ENCODE data around the gene POR.

Gene POR

DNA sequence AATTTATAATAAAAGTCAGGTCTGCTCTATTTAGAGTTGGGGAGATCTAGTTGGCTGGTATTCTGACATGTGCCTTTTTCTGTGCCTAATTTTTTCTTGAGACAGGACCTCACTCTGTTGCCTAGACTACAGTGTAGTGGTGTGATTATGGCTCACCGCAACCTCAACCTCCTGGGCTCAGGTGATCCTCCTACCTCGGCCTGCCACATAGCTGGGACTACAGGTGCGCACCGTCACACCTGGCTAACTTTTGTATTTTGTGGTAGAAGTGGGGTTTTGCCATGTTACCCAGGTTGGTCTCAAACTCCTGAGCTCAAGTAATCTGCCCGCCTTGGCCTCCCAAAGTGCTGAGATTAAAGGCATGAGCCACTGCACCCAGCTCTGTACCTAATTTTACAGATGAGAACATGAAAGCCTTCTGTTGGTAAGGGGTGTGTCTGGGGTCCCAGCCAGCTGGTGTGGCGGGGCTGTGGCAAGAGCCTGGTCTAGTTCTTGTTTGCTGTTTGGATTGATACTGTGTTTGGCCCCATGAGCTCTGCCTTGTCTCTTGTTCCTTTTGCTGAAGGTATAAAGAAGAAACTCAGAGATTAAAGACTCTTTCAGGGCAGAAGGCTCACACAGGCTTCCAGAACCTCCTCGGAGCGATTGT, 31.4 kb downstream of the POR start:
- no peaks in the 10 kb centered on the region for H4K20me1 ChIP-seq (ENCODE audit: insufficient read depth, low read length)

DNA sequence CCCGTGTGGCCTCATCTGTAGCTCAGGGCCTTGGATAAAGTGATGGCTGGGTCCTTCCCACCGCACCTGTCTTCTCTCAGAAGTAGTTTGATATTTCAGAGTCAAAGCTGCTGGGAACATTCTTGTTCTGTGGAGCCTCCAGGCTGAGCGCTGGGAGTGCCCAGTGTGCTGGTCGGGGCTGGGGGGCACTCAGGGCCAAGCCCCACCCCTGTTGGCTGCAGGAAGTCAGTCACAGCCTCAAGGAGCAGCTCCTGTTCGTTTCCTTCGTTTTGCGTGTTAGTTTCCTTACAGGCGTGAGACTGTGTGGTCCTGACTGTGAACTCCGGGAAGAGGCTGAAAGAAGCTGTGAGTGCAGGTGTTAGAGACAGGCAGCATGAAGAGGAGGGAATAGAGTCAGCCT, 33.2 kb downstream of the POR start:
- H3K27ac ChIP-seq (ENCODE audit: low read length), result no peak overlapping the region
- H3K27me3 ChIP-seq (replicated peaks; ENCODE audit: insufficient read depth, low read length), result no peaks in the 10 kb centered on the region
- no peaks in the 10 kb centered on the region for H3K9me2 ChIP-seq (replicated peaks; ENCODE audit: insufficient read depth, low read length)
- H3F3A ChIP-seq (ENCODE audit: insufficient read depth, low read length), result no peaks in the 10 kb centered on the region
- no peak overlapping the region for H3K4me3 ChIP-seq (ENCODE audit: low read length)
- H2AFZ ChIP-seq (ENCODE audit: low read length), result no peak overlapping the region
- no peak overlapping the region for H3K9ac ChIP-seq (ENCODE audit: low read length)
- no peaks in the 10 kb centered on the region; the same call in 1 of the 2 replicates for H3K36me3 ChIP-seq (replicated peaks; ENCODE audit: insufficient read depth, low read length)
- no peak for TF ChIP-seq EZH2phosphoT487 (IDR thresholded peaks at IDR 0.05; ENCODE audit: low read length)
- TF ChIP-seq, protein P1, sequence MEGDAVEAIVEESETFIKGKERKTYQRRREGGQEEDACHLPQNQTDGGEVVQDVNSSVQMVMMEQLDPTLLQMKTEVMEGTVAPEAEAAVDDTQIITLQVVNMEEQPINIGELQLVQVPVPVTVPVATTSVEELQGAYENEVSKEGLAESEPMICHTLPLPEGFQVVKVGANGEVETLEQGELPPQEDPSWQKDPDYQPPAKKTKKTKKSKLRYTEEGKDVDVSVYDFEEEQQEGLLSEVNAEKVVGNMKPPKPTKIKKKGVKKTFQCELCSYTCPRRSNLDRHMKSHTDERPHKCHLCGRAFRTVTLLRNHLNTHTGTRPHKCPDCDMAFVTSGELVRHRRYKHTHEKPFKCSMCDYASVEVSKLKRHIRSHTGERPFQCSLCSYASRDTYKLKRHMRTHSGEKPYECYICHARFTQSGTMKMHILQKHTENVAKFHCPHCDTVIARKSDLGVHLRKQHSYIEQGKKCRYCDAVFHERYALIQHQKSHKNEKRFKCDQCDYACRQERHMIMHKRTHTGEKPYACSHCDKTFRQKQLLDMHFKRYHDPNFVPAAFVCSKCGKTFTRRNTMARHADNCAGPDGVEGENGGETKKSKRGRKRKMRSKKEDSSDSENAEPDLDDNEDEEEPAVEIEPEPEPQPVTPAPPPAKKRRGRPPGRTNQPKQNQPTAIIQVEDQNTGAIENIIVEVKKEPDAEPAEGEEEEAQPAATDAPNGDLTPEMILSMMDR (IDR thresholded peaks at IDR 0.05; ENCODE audit: low read length), result no peak
- TF ChIP-seq EZH2 (optimal IDR thresholded peaks at IDR 0.05; ENCODE audit: low read depth, low read length), result no peak
- no peaks in the 10 kb centered on the region for H4K20me1 ChIP-seq (ENCODE audit: insufficient read depth, low read length)
- 0 out of 2 replicates have a peak, but pooled peaks cover 4% of the 10 kb centered on the region for H3K79me2 ChIP-seq (ENCODE audit: low read length)
- H3K9me3 ChIP-seq (replicated peaks; ENCODE audit: insufficient read depth, low read length), result no peaks in the 10 kb centered on the region
- H3K4me1 ChIP-seq (ENCODE audit: low read length), result no peaks in the 10 kb centered on the region
- DNase-seq, result no peak
- no peak overlapping the region for H3K4me2 ChIP-seq (ENCODE audit: low read depth, low read length)

More for the DNA sequence above, 31.4 kb downstream of the POR start:
- Histone ChIP-seq H3K4me2 (ENCODE audit: low read depth, low read length) (no peak overlapping the region), H3K4me3 (ENCODE audit: low read length) (no peak overlapping the region), H2AFZ (ENCODE audit: low read length) (no peak overlapping the region), H3K27me3 (replicated peaks; ENCODE audit: insufficient read depth, low read length) (no peaks in the 10 kb centered on the region), H3K36me3 (replicated peaks; ENCODE audit: insufficient read depth, low read length) (no peaks in the 10 kb centered on the region; the same call in 1 of the 2 replicates), H3K9ac (ENCODE audit: low read length) (no peak overlapping the region), H3K9me2 (replicated peaks; ENCODE audit: insufficient read depth, low read length) (no peaks in the 10 kb centered on the region), H3F3A (ENCODE audit: insufficient read depth, low read length) (no peaks in the 10 kb centered on the region), H3K79me2 (ENCODE audit: low read length) (0 out of 2 replicates have a peak, but pooled peaks cover 4% of the 10 kb centered on the region), H3K27ac (ENCODE audit: low read length) (no peak overlapping the region), H3K9me3 (replicated peaks; ENCODE audit: insufficient read depth, low read length) (no peaks in the 10 kb centered on the region), H3K4me1 (ENCODE audit: low read length) (no peaks in the 10 kb centered on the region)
- TF ChIP-seq EZH2 (optimal IDR thresholded peaks at IDR 0.05; ENCODE audit: low read depth, low read length), result no peak
- DNase-seq, result no peak

DNA sequence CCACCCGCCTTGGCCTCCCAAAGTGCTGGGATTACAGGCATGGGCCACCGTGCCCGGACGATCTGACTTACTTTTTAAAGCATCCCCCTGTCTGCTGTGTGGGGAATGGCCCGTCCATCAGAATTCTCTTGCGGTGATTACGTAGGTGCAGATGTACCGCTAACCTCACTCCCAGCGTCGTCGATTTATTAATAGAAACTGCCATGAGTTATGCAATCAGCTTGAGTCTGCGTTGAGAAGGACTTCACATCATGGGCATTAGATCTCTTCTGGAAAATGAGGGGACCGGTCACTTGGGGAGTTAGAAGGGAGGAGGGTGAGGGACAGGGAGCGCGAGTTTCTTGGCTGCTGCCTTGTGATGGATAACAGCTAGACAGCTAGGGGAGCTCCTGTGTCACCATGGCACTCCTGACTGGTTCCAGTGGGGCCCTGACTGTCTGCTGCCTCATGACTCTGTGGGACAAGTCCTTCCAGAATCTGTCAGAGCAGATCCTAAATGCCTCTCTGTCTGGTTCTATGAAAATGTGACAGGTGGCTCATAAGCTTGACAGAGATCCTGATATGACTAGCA, 35.2 kb downstream of the POR start:
- DNase-seq, result no peak
- Histone ChIP-seq H3K4me2 (ENCODE audit: low read depth, low read length) (no peak overlapping the region), H3F3A (ENCODE audit: insufficient read depth, low read length) (no peaks in the 10 kb centered on the region), H3K9me2 (replicated peaks; ENCODE audit: insufficient read depth, low read length) (no peaks in the 10 kb centered on the region), H3K27ac (ENCODE audit: low read length) (no peak overlapping the region), H4K20me1 (ENCODE audit: insufficient read depth, low read length) (no peaks in the 10 kb centered on the region), H3K27me3 (replicated peaks; ENCODE audit: insufficient read depth, low read length) (no peaks in the 10 kb centered on the region), H3K36me3 (replicated peaks; ENCODE audit: insufficient read depth, low read length) (no peaks in the 10 kb centered on the region), H3K4me3 (ENCODE audit: low read length) (no peak overlapping the region), H3K9me3 (replicated peaks; ENCODE audit: insufficient read depth, low read length) (no peaks in the 10 kb centered on the region), H3K79me2 (ENCODE audit: low read length) (0 out of 2 replicates have a peak, but pooled peaks cover 4% of the 10 kb centered on the region), H3K9ac (ENCODE audit: low read length) (no peak overlapping the region), H3K4me1 (ENCODE audit: low read length) (no peaks in the 10 kb centered on the region), H2AFZ (ENCODE audit: low read length) (no peak overlapping the region)
- no peak for TF ChIP-seq EZH2phosphoT487 (IDR thresholded peaks at IDR 0.05; ENCODE audit: low read length)
- TF ChIP-seq, protein P1 (IDR thresholded peaks at IDR 0.05; ENCODE audit: low read length), result no peak
- TF ChIP-seq EZH2 (optimal IDR thresholded peaks at IDR 0.05; ENCODE audit: low read depth, low read length), result no peak

DNA sequence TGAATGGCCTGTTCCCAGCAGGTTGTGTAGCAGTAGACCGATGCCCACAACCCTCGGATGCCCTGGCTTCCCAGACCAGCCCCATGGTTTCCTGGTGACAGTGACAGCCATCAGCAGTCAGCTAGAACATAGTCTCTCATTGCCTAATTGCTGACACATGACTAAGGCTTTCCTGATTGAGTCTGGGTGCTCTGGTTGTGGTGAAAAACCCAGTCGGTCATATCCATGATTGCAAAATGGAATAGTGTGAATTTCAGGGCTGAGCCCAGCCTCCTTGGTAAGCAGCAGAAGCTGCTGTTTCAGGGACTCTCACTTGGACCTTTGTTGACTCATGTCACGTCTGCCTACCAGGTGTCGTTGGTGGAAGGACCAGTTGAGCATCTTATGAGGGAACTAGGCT, 36.6 kb downstream of the POR start:
- Histone ChIP-seq H3K27me3 (replicated peaks; ENCODE audit: insufficient read depth, low read length) (no peaks in the 10 kb centered on the region), H3K9ac (ENCODE audit: low read length) (no peak overlapping the region), H3K4me1 (ENCODE audit: low read length) (no peaks in the 10 kb centered on the region), H3K79me2 (ENCODE audit: low read length) (0 out of 2 replicates have a peak, but pooled peaks cover 4% of the 10 kb centered on the region), H3K27ac (ENCODE audit: low read length) (no peak overlapping the region), H4K20me1 (ENCODE audit: insufficient read depth, low read length) (no peaks in the 10 kb centered on the region), H3K36me3 (replicated peaks; ENCODE audit: insufficient read depth, low read length) (no peaks in the 10 kb centered on the region), H3K4me3 (ENCODE audit: low read length) (no peak overlapping the region), H2AFZ (ENCODE audit: low read length) (no peak overlapping the region), H3K9me3 (replicated peaks; ENCODE audit: insufficient read depth, low read length) (no peaks in the 10 kb centered on the region), H3K9me2 (replicated peaks; ENCODE audit: insufficient read depth, low read length) (no peaks in the 10 kb centered on the region), H3F3A (ENCODE audit: insufficient read depth, low read length) (no peaks in the 10 kb centered on the region), H3K4me2 (ENCODE audit: low read depth, low read length) (no peak overlapping the region)
- DNase-seq, result no peak
- TF ChIP-seq EZH2phosphoT487 (IDR thresholded peaks at IDR 0.05; ENCODE audit: low read length) (no peak), EZH2 (optimal IDR thresholded peaks at IDR 0.05; ENCODE audit: low read depth, low read length) (no peak)
- TF ChIP-seq, protein P1 (IDR thresholded peaks at IDR 0.05; ENCODE audit: low read length), result no peak
